ENCODE results near the gene UROD. TPM values are rescaled to one million over a fixed set of nuclear protein-coding genes. Genes with fewer than 3 reads are reported as not detected.
A peak's percentile ranks its signal among the peaks of the same experiment; 100 is the strongest.
"Not testable (repeated sequence)": the region's sequence is repeated elsewhere in the genome, so short reads cannot be mapped to it uniquely, and the experiment has no call there.

Gene UROD
- 21.7 TPM for total RNA-seq

GRCh38 chr1:45011837-45012638, at the start of gene UROD:
UROD (plus strand) TSS chr1:45012254; CDS start chr1:45012266, 12 bp downstream.
- peaks cover 36% of the 10 kb centered on the region for H3K4me1 ChIP-seq (ENCODE audit: insufficient read depth, low read length)
- H3K9me3 ChIP-seq (ENCODE audit: low read depth, low read length): no peaks in the 10 kb centered on the region
- H3K27me3 ChIP-seq (ENCODE audit: insufficient read depth, low read length): no peaks in the 10 kb centered on the region
- H3K4me3 ChIP-seq (ENCODE audit: low read length): peak within 1 kb of the TSS; percentile 86

DNA sequence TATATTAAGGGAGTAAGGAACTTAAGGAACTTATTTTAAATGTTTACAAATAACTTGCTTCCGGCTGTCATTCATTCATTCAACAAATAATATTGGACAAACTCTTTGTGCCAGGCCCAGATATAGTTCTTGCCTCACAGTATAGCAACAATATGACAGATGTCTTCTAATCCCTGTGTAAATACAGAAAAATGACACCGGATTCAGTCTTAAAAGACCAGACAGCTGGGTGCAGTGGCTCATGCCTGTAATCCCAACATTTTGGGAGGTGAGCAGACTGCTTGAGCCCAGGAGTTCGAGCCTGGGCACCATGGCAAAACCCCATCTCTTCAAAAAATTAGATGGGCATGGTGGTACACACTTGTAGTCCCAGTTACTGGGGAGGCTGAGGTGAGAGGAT, 49.3 kb upstream of the UROD start:
- Histone ChIP-seq H3K4me1 (ENCODE audit: insufficient read depth, low read length) (no peaks in the 10 kb centered on the region), H3K4me3 (ENCODE audit: low read length) (no peak overlapping the region), H3K27me3 (ENCODE audit: insufficient read depth, low read length) (no peaks in the 10 kb centered on the region), H3K9me3 (ENCODE audit: low read depth, low read length) (no peaks in the 10 kb centered on the region)

DNA sequence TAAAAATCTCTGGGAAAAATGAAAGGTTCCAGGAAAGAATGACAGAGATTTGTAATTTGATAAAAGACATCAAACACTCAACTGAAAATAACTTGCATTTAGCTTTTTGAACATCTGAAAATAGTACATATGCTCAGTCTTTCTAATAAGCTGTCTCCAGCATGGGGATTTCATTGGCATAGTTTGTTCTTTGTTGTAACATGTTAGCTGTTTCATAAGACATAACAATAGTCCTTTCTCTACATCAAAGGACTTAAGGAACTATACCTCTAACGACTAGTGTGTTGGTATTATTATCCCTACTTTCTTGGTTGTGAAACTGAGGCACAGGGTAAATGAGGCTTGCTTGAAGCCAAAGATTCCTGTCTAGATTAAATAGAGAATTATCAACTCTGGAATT, 47.7 kb upstream of the UROD start:
- no peak overlapping the region for H3K4me3 ChIP-seq (ENCODE audit: low read length)
- H3K27me3 ChIP-seq (ENCODE audit: insufficient read depth, low read length): no peaks in the 10 kb centered on the region
- H3K9me3 ChIP-seq (ENCODE audit: low read depth, low read length): no peaks in the 10 kb centered on the region
- H3K4me1 ChIP-seq (ENCODE audit: insufficient read depth, low read length): no peaks in the 10 kb centered on the region

DNA sequence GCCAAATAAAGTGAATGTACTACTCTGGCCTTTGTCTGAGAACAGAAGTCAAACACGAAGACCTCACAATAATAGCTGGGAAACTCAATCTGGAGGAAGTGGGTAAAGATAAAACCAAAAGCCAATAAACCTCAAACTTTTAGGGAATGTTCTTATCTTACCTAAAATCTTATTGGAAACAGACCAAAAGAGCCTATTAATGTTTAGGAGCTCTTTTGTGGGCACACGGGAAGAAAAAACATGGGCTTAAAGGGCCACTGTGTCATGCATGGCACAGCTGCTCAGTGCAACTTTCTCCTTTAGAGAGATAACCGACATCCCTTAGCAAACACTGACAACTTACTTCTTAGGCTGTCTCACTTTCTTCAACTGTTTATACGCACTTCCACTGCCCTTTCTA, 41.7 kb upstream of the UROD start:
- Histone ChIP-seq H3K4me1 (ENCODE audit: insufficient read depth, low read length) (peaks cover 5% of the 10 kb centered on the region), H3K27me3 (ENCODE audit: insufficient read depth, low read length) (no peaks in the 10 kb centered on the region), H3K9me3 (ENCODE audit: low read depth, low read length) (no peaks in the 10 kb centered on the region), H3K4me3 (ENCODE audit: low read length) (no peak overlapping the region)

GRCh38 chr1:44973645-44974044, 38.4 kb upstream of the UROD start:
- H3K4me3 ChIP-seq (ENCODE audit: low read length): no peak overlapping the region
- peaks cover 5% of the 10 kb centered on the region for H3K4me1 ChIP-seq (ENCODE audit: insufficient read depth, low read length)
- no peaks in the 10 kb centered on the region for H3K27me3 ChIP-seq (ENCODE audit: insufficient read depth, low read length)
- H3K9me3 ChIP-seq (ENCODE audit: low read depth, low read length): no peaks in the 10 kb centered on the region

- H3K9me3 ChIP-seq (ENCODE audit: low read depth, low read length): no peaks in the 10 kb centered on the region
- H3K4me1 ChIP-seq (ENCODE audit: insufficient read depth, low read length): peaks cover 5% of the 10 kb centered on the region
- no peaks in the 10 kb centered on the region for H3K27me3 ChIP-seq (ENCODE audit: insufficient read depth, low read length)
- no peak overlapping the region for H3K4me3 ChIP-seq (ENCODE audit: low read length)
These were observed 35.8 kb upstream of the UROD start for GRCh38 chr1:44976252-44976651.

- H3K27me3 ChIP-seq (ENCODE audit: insufficient read depth, low read length); H3K4me1 ChIP-seq (ENCODE audit: insufficient read depth, low read length); H3K4me3 ChIP-seq (ENCODE audit: low read length); H3K9me3 ChIP-seq (ENCODE audit: low read depth, low read length): not testable (repeated sequence)
These were observed 34.7 kb upstream of the UROD start for GRCh38 chr1:44977372-44977771.

DNA sequence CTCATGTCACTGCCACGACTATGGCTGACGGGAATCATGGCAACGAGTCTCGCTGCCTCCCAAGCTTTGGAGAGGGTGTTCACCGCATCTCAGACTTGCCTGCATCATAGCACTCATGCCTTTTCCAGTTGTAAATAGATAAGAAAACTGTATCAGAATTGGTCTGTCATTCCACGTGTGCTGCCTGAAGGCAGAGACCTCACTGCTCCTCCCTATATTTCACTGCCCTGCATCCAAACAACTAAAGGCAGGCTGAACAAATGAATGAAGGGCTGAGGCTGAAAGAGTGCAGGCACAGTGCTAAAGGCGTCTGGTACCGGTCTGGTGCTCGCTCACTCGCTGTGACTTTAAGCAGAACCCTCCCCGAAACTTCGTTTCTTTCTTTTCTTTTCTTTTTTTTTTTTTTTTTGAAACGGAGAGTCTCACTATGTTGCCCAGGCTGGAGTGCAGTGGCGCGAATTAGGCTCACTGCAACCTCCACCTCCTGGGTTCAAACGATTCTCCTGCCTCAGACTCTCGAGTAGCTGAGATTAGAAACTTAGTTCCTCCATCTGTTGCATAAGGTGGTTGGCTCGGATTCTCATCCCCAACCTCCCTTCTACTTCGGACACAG, 26.2 kb upstream of the UROD start:
- Histone ChIP-seq H3K9me3 (ENCODE audit: low read depth, low read length) (no peaks in the 10 kb centered on the region), H3K4me1 (ENCODE audit: insufficient read depth, low read length) (peaks cover 19% of the 10 kb centered on the region), H3K27me3 (ENCODE audit: insufficient read depth, low read length) (no peaks in the 10 kb centered on the region), H3K4me3 (ENCODE audit: low read length) (peak overlapping the region; percentile 79)

GRCh38 chr1:44988531-44989156, 23.4 kb upstream of the UROD start:
- Histone ChIP-seq H3K4me1 (ENCODE audit: insufficient read depth, low read length) (peaks cover 19% of the 10 kb centered on the region), H3K9me3 (ENCODE audit: low read depth, low read length) (no peaks in the 10 kb centered on the region), H3K27me3 (ENCODE audit: insufficient read depth, low read length) (no peaks in the 10 kb centered on the region), H3K4me3 (ENCODE audit: low read length) (no peak overlapping the region)

DNA sequence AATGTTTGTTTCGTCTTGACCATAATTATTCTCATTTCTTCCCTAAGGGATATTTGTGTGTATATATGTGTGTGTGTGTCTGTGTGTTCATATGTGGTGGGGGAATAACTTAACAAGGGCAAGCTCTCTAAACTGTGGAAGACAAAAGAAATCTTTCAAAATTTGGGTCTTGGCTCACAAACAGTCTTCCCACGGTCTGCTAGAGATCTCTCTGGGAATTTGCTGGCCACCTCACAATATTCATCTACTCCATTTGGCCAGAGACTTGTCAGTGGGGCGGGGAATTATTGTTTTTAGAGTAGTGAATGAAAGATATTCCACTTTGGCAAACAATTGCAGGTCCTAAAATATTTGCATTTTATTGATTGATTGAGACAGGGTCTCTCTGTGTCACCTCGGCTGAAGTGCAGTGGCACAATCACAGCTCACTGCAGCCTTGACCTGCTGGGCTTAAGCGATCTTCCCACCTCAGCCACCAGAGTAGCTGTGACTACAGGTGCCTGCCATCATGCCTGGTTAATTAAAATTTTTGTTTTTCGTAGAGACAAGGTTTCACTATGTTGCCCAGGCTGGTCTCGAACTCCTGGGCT, 17.6 kb upstream of the UROD start:
- Histone ChIP-seq H3K4me3 (ENCODE audit: low read length) (no peak overlapping the region), H3K27me3 (ENCODE audit: insufficient read depth, low read length) (no peaks in the 10 kb centered on the region), H3K4me1 (ENCODE audit: insufficient read depth, low read length) (no peaks in the 10 kb centered on the region), H3K9me3 (ENCODE audit: low read depth, low read length) (no peaks in the 10 kb centered on the region)

DNA sequence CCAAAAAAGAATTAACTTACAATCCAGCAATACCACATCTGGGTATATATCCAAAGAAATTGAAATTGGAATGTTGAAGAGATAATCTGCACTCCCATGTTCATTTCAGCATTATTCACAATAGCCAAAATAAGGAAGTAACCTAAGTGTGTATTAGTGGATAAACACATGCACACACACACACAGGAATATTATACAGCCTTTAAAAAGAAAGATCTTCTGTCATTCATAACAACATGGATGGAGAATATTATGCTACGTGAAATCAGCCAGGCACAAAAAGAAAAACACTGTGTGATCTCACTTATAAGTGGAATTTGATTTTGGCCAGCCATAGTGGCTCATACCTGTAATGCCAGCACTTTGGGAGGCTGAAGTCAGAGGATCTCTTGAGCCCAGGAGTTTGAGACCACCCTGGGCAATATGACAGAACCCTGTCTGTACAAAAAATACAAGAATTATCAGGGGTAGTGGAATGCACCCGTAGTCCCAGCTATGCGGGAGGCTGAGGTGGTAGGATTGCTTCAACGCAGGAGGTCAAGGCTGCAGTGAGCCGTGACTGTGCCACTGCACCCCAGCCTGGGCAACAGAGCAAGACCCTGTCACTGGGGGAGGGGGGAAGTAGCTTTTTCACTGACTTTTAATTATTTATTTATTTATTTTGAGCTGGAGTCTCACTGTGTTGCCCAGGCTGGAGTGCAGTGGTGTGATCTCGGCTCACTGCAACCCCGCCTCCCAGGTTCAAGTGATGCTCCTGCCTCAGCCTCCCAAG, 16.4 kb upstream of the UROD start:
- Histone ChIP-seq H3K27me3 (ENCODE audit: insufficient read depth, low read length) (no peaks in the 10 kb centered on the region), H3K9me3 (ENCODE audit: low read depth, low read length) (no peaks in the 10 kb centered on the region), H3K4me1 (ENCODE audit: insufficient read depth, low read length) (peaks cover 4% of the 10 kb centered on the region), H3K4me3 (ENCODE audit: low read length) (no peak overlapping the region)

DNA sequence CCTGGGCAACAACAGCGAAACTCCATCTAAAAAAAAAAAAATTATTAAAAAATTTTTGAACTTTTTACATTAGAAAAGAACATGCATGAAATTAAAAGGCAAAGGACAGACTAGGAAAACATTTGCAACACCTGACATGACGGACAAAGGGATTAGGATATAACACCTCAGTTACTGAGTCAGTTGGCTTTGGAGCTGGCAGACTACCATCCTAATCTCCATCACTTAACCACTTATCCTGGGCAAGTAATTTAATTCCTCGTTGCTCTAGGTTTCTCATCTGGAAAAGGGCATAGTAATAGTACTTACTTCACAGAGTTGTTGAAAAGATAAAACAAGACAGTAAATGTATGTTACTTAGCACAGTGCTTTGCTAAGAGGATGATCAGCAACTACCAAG, 12.8 kb upstream of the UROD start:
- Histone ChIP-seq H3K27me3 (ENCODE audit: insufficient read depth, low read length) (no peaks in the 10 kb centered on the region), H3K4me3 (ENCODE audit: low read length) (no peak overlapping the region), H3K4me1 (ENCODE audit: insufficient read depth, low read length) (peaks cover 11% of the 10 kb centered on the region), H3K9me3 (ENCODE audit: low read depth, low read length) (no peaks in the 10 kb centered on the region)

- Histone ChIP-seq H3K4me3 (ENCODE audit: low read length) (no peak overlapping the region), H3K9me3 (ENCODE audit: low read depth, low read length) (no peaks in the 10 kb centered on the region), H3K27me3 (ENCODE audit: insufficient read depth, low read length) (no peaks in the 10 kb centered on the region), H3K4me1 (ENCODE audit: insufficient read depth, low read length) (peaks cover 11% of the 10 kb centered on the region)
These were observed 11.0 kb upstream of the UROD start for GRCh38 chr1:45001011-45001481.

DNA sequence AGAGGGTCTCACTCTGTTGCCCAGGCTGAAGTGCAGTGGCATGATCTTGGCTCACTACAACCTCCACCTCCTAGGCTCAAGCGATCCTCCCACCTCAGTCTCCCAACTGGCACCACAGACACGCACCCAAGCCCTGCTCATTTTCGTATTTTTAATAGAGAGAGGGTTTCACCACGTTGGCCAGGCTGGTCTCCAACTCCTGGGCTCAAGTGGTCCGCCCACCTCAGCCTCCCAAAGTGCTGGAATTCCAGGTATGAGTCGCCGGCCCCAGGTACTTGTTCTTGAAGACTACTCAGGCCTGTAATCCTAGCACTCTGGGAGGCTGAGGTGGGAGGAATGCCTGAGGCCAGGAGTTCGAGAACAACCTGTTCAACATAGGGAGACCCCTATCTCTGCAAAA, 10.5 kb upstream of the UROD start:
- not testable (repeated sequence) for H3K9me3 ChIP-seq (ENCODE audit: low read depth, low read length); H3K27me3 ChIP-seq (ENCODE audit: insufficient read depth, low read length); H3K4me3 ChIP-seq (ENCODE audit: low read length)
- H3K4me1 ChIP-seq (ENCODE audit: insufficient read depth, low read length): peaks cover 11% of the 10 kb centered on the region

Data from mononuclear cell (primary cell).